ENCODE measurements around the gene GABBR2. TPM values are rescaled to one million over a fixed set of nuclear protein-coding genes. Genes with fewer than 3 reads are reported as not detected.

Gene GABBR2
- total RNA-seq, 1 donor from 2014 or later: 0.74 TPM

DNA sequence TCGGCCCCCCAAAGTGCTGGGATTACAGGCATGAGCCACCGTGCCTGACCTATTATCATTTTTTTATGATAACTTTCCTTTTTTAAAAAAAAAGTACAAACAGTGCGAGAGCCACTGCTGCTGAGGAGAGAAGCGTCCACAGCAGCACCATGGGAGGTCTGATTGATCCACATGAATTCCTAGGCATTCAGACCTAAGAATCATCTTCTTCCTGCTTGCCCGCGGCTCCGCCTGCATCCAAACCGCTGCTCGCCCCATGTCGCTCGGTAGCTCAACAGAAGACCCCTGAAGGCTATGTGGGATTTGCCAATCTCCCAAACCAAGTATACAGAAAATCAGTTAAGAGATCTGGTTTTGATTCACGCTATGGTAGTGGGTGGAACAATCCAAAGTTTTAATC lies 102.0 kb downstream of the GABBR2 start:
- Mint-ChIP-seq H3K4me3 (no peak overlapping the region), H3K4me1 (peaks cover 3% of the 10 kb centered on the region)
- DNase-seq (ENCODE audit: low spot score in 2 of 2, unreplicated experiment in 2 of 2): no peak

DNA sequence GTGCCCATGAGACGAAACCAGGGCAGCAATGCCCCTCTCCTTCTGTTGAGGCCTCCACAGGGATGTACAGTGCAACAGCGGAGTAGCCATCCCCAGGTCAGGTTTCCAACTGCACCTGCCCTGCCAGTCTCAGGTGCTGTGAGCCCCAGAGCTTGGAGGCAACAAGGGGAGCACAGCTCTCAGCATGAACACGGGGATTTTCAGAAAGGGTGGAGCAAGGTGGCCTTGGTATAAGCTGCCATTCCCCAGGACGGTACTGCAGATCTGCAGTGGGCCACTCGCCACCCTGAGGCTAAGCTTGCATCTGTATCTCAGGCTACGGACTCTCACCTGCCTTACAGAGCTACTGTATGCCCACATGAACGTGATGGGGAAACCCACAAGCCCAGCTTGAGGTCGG lies 103.6 kb downstream of the GABBR2 start:
- TF ChIP-seq, protein P1, sequence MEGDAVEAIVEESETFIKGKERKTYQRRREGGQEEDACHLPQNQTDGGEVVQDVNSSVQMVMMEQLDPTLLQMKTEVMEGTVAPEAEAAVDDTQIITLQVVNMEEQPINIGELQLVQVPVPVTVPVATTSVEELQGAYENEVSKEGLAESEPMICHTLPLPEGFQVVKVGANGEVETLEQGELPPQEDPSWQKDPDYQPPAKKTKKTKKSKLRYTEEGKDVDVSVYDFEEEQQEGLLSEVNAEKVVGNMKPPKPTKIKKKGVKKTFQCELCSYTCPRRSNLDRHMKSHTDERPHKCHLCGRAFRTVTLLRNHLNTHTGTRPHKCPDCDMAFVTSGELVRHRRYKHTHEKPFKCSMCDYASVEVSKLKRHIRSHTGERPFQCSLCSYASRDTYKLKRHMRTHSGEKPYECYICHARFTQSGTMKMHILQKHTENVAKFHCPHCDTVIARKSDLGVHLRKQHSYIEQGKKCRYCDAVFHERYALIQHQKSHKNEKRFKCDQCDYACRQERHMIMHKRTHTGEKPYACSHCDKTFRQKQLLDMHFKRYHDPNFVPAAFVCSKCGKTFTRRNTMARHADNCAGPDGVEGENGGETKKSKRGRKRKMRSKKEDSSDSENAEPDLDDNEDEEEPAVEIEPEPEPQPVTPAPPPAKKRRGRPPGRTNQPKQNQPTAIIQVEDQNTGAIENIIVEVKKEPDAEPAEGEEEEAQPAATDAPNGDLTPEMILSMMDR (IDR thresholded peaks at IDR 0.05; ENCODE audit: unreplicated experiment): no peak
- Mint-ChIP-seq H3K27me3 (ENCODE audit: low read depth) (peaks cover 5% of the 10 kb centered on the region), H3K27ac (no peak overlapping the region), H3K4me3 (no peak overlapping the region), H3K36me3 (no peaks in the 10 kb centered on the region), H3K4me1 (no peaks in the 10 kb centered on the region), H3K9me3 (no peaks in the 10 kb centered on the region)
- DNase-seq (ENCODE audit: low spot score in 2 of 2, unreplicated experiment in 2 of 2): no peak

More for the DNA sequence above, 102.0 kb downstream of the GABBR2 start:
- Mint-ChIP-seq H3K9me3 (no peaks in the 10 kb centered on the region), H3K36me3 (no peaks in the 10 kb centered on the region), H3K27me3 (ENCODE audit: low read depth) (peaks cover 5% of the 10 kb centered on the region), H3K27ac (no peak overlapping the region)
- TF ChIP-seq, protein P1 (IDR thresholded peaks at IDR 0.05; ENCODE audit: unreplicated experiment): no peak

DNA sequence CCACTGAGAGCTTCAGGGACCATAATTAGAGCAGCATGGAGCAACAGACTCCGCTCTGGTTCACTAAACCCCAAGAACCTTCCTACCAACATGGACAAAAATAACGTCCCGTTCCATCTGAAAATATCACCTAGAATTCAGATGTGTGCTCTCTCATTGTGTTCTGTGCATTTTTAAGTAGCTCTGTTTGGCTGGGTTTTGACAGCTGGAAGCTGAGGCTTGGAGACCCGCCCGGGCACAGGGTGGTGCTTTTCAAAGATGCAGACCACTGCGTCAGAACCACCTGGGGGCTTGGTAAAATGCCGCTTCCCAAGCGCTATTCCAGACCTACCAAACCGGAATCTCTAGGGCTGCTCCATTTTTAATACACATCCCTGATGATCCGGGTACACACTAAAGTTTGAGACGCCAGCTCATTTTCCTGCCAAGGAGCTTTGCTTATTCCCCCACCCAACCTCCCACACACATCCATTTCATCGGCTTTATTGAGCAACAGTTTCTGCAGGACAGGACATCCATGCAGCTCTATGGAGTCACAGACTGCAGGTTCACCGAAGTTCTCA lies 104.8 kb downstream of the GABBR2 start:
- TF ChIP-seq, protein P1 (IDR thresholded peaks at IDR 0.05; ENCODE audit: unreplicated experiment): no peak
- Mint-ChIP-seq H3K36me3 (no peaks in the 10 kb centered on the region), H3K4me1 (no peaks in the 10 kb centered on the region), H3K9me3 (no peaks in the 10 kb centered on the region), H3K4me3 (no peak overlapping the region), H3K27me3 (ENCODE audit: low read depth) (peaks cover 5% of the 10 kb centered on the region), H3K27ac (no peak overlapping the region)
- no peak for DNase-seq (ENCODE audit: low spot score in 2 of 2, unreplicated experiment in 2 of 2)

DNA sequence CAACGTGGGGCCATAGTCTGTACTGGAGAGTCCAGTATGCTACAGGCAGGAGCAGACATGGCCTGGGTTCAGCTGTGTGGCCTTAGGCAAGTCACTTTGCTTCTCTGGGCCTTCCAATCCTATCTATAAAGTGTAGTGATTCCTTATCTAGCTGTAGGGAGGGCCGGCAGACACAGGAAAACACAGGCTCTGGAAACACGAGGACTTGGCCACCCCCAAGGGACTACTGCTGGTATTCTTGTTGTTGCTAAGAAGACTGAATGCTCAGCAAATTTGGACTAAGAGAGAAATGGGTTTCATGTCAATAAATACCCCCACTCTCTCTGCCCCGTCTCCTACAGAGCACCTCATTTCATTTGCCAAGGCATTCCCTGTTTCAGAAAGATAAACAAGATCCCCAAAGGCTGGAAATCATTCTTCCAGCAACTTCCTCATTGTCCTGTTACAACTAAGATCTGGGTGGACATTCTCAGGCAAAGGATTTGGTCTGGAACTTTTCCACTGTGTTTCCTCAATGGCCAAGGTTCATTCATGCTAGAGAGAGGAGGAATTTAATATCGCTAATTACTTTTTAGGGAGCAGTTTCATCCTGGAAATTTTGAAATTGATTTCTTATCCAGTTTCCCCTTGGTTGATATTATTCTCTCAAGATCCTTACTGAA lies 105.8 kb downstream of the GABBR2 start:
- Mint-ChIP-seq H3K9me3 (no peaks in the 10 kb centered on the region), H3K27ac (no peak overlapping the region), H3K4me1 (no peaks in the 10 kb centered on the region), H3K27me3 (ENCODE audit: low read depth) (peaks cover 5% of the 10 kb centered on the region), H3K36me3 (no peaks in the 10 kb centered on the region), H3K4me3 (no peak overlapping the region)
- TF ChIP-seq, protein P1 (IDR thresholded peaks at IDR 0.05; ENCODE audit: unreplicated experiment): no peak
- DNase-seq (ENCODE audit: low spot score in 2 of 2, unreplicated experiment in 2 of 2): no peak

DNA sequence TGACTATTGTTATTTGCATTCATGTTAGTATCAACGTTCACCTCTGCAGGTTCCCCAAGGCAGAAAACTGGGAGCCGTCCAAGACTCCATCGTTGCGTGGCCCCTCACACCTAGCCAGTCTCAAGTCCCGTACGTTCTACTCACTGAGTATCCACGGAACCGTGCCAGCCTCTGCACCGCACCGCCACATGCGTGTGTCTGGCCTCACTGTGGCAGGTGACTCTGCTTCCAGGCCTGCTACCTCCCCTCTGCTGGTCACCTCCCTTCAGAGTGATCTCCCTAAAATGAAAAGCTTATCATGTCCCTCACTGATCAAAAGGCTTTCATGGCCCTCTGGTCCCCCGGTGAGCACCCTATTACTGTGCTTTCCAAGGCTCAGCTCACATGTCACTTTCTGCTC lies 108.1 kb downstream of the GABBR2 start:
- no peak overlapping the region for H3K27ac Mint-ChIP-seq
- no peaks in the 10 kb centered on the region for H3K4me1 Mint-ChIP-seq
- TF ChIP-seq, protein P1 (IDR thresholded peaks at IDR 0.05; ENCODE audit: unreplicated experiment): no peak
- no peaks in the 10 kb centered on the region for H3K9me3 Mint-ChIP-seq
- no peaks in the 10 kb centered on the region for H3K36me3 Mint-ChIP-seq
- DNase-seq (ENCODE audit: low spot score in 2 of 2, unreplicated experiment in 2 of 2): no peak
- no peak overlapping the region for H3K4me3 Mint-ChIP-seq
- H3K27me3 Mint-ChIP-seq (ENCODE audit: low read depth): peaks cover 1% of the 10 kb centered on the region

Measured in mesothelial cell of epicardium (in vitro differentiated cells).